AG10803 (cell line): ENCODE results near the gene RBFOX1.

Experiments used
- DNase-seq: peaks from one replicate; pipeline ENCODE4 v3.0.0; 2010; ENCODE audit warnings: low read depth
- H3K4me3 ChIP-seq: 2 replicates; pipeline ENCODE4 v1.5.1; 2011; ENCODE audit warnings: mild to moderate bottlenecking, low read length, control low read depth
- CTCF ChIP-seq: conservative IDR thresholded peaks from 2 replicates; pipeline ENCODE4 v1.5.1; 2011; ENCODE audit warnings: mild to moderate bottlenecking, low read length, control low read depth, inconsistent platforms

Gene RBFOX1

GRCh38 chr16:7340938-7341337, 8.3 kb downstream of the RBFOX1 start:
- no peak overlapping the region for H3K4me3 ChIP-seq
- TF ChIP-seq CTCF, result no peak
- no peak for DNase-seq

GRCh38 chr16:7342598-7342997, 10.0 kb downstream of the RBFOX1 start:
- no peak for DNase-seq
- H3K4me3 ChIP-seq, result no peak overlapping the region
- no peak for TF ChIP-seq CTCF

- no peak overlapping the region for H3K4me3 ChIP-seq
- no peak for DNase-seq
- TF ChIP-seq CTCF, result no peak
These were observed 10.6 kb downstream of the RBFOX1 start for GRCh38 chr16:7343243-7343642.

- DNase-seq, result no peak
- no peak overlapping the region for H3K4me3 ChIP-seq
- no peak for TF ChIP-seq CTCF
These were observed 12.5 kb downstream of the RBFOX1 start for GRCh38 chr16:7344830-7345780.

- TF ChIP-seq CTCF, result no peak
- H3K4me3 ChIP-seq, result no peak overlapping the region
- no peak for DNase-seq
These were observed 18.2 kb downstream of the RBFOX1 start for GRCh38 chr16:7350806-7351205.

- DNase-seq, result no peak
- H3K4me3 ChIP-seq, result no peak overlapping the region
- TF ChIP-seq CTCF, result no peak
These were observed 19.2 kb downstream of the RBFOX1 start for GRCh38 chr16:7351610-7352510.
